ENCODE measurements around the gene CEP250.

DNA sequence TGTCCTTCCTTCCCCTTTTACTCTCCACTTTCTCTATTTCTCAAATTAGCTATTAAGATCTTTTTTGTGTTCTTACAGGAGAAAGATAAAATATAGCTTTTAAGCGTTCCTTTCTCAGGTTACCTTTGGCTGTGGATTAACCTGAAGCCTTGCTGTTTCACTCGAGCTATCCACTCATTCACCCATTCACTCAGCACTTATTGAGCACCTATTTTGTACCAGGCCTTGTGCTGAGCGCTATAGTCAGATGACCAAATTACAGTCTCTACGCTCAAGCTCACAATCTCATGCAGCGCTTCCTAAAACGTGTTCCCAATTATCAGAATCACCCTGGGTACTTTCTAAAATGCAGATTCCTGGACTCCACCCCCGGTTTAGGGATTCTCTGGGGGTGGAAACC is 1.8 kb upstream of the CEP250 start:
- no peak for TF ChIP-seq FOXK2 (IDR thresholded peaks at IDR 0.05)
- no peak for TF ChIP-seq LEF1 (IDR thresholded peaks at IDR 0.05; ENCODE audit: borderline replicate concordance)
- TF ChIP-seq FOXM1 (IDR thresholded peaks at IDR 0.05; ENCODE audit: borderline replicate concordance) = no peak
- no peak for TF ChIP-seq BHLHE40 (IDR thresholded peaks at IDR 0.05; ENCODE audit: borderline replicate concordance)
